Measurements from ENCODE around the gene CNGA2.

DNA sequence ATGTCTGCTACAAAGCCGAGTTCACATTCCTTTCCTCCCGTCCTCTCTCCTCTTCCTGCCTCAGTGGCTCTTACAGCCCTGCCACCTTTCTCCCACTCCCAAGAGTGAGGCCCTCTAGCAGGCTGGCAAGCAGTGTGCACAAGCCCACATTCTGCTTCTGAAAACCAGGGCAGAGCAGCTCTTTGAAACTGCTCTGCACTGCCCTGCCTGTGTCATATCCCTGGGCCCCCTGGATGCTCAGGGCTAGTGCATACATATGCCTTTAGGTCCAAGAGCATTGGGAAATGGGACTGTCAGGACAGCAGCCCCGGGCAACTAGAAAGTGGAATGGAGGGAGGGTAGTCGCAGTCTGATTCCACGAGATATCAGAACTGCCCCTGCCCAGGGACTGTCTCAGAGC, 42.4 kb downstream of the CNGA2 start:
- TF ChIP-seq, protein P1, sequence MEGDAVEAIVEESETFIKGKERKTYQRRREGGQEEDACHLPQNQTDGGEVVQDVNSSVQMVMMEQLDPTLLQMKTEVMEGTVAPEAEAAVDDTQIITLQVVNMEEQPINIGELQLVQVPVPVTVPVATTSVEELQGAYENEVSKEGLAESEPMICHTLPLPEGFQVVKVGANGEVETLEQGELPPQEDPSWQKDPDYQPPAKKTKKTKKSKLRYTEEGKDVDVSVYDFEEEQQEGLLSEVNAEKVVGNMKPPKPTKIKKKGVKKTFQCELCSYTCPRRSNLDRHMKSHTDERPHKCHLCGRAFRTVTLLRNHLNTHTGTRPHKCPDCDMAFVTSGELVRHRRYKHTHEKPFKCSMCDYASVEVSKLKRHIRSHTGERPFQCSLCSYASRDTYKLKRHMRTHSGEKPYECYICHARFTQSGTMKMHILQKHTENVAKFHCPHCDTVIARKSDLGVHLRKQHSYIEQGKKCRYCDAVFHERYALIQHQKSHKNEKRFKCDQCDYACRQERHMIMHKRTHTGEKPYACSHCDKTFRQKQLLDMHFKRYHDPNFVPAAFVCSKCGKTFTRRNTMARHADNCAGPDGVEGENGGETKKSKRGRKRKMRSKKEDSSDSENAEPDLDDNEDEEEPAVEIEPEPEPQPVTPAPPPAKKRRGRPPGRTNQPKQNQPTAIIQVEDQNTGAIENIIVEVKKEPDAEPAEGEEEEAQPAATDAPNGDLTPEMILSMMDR (IDR thresholded peaks at IDR 0.05; ENCODE audit: borderline replicate concordance, extremely low read depth, low read length, poor library complexity, severe bottlenecking): no peak
- no peak for TF ChIP-seq EZH2 (IDR thresholded peaks at IDR 0.05; ENCODE audit: borderline replicate concordance, low read depth, low read length, severe bottlenecking)
